Gastrocnemius medialis (tissue), 4 donors: ENCODE results near the gene CACNA1C. TPM values are rescaled to one million over a fixed set of nuclear protein-coding genes. Genes with fewer than 3 reads are reported as not detected.

Experiments used
- ATAC-seq, 2 donors: fragments of 150-250 bp; one replicate each; pipeline ENCODE4 v1.9.1; 2016
- DNase-seq, 2 donors: peaks; one replicate each; pipeline ENCODE4 v3.0.0-alpha.2; 2019
- H3K27ac ChIP-seq, 4 donors: fragments of 200-600 bp; sonication (generic); 1 replicate in 1 of 4; 2 replicates in 3 of 4; pipeline ENCODE4 v1.5.1; 2016 to 2018; ENCODE audit warnings: mild to moderate bottlenecking in 2 of 4, moderate library complexity in 1 of 4
- H3K27me3 ChIP-seq, 3 donors: fragments of 200-600 bp; sonication (generic) in 2 of 3; 1 replicate in 1 of 3; 2 replicates in 2 of 3; pipeline versions ENCODE4 v1.5.1 to v1.6.0; 2016 to 2019; ENCODE audit warnings: mild to moderate bottlenecking in 1 of 3, moderate library complexity in 1 of 3
- H3K36me3 ChIP-seq, 2 donors: fragments of 200-600 bp; sonication (generic) in 1 of 2; one replicate each; pipeline ENCODE4 v1.5.1; 2017 to 2018
- H3K4me1 ChIP-seq, 2 donors: fragments of 200-600 bp; sonication (generic) in 1 of 2; one replicate each; pipeline ENCODE4 v1.5.1; 2016 to 2017; ENCODE audit warnings: mild to moderate bottlenecking in 2 of 2
- H3K4me3 ChIP-seq, 4 donors: fragments of 200-600 bp; sonication (generic) in 3 of 4; 1 replicate in 1 of 4; 2 replicates in 3 of 4; pipeline ENCODE4 v1.5.1; 2016 to 2019; ENCODE audit warnings: mild to moderate bottlenecking in 2 of 4
- H3K9me3 ChIP-seq, 3 donors: fragments of 200-600 bp; sonication (generic) in 2 of 3; 1 replicate in 1 of 3; 2 replicates in 2 of 3; pipeline ENCODE4 v1.5.1; 2016 to 2019
- CTCF ChIP-seq, 5 experiments: fragments of 450-650 bp in 3 of 5; fragments of 200-600 bp in 2 of 5; sonication (generic) in 2 of 5; IDR thresholded peaks in 4 of 5; conservative IDR thresholded peaks in 1 of 5; 1 replicate in 4 of 5; 2 replicates in 1 of 5; pipeline ENCODE4 v1.5.1; 2016 to 2019; ENCODE audit warnings: antibody characterized with exemption in 5 of 5, mild to moderate bottlenecking in 3 of 5, moderate library complexity in 3 of 5
- POLR2A ChIP-seq, 2 donors: fragments of 450-650 bp; IDR thresholded peaks; one replicate each; pipeline ENCODE4 v1.6.1; 2017; ENCODE audit warnings: antibody characterized with exemption in 2 of 2, mild to moderate bottlenecking in 2 of 2, moderate library complexity in 2 of 2
- in situ Hi-C, 4 donors: fragments of 200-750 bp; cut with MboI; loops; one replicate each; pipeline versions ENCODE4 v1.15.0 to v1.8.0; 2017; ENCODE audit warnings: low sequenced_read_pairs in 4 of 4
- intact Hi-C: fragments of 100-400 bp; cut with DNase I; formaldehyde crosslinking; loops from one replicate; pipeline ENCODE4 v1.15.1; 2023; ENCODE audit warnings: low total_unique reads
- total RNA-seq, 4 donors: library from RNA; depleted of rRNA; stranded (reverse); fragments of >200 nt; gene quantifications; one replicate each; pipeline versions ENCODE4 v1.1.0 to v1.2.3, GENCODE V29; 2016

Gene CACNA1C
- total RNA-seq, 4 donors from 2014 or later: 0.80 to 1.8 (median 0.91) TPM

GRCh38 chr12:2301531-2302461, 249.0 kb downstream of the CACNA1C start:
- DNase-seq (no peak), ATAC-seq (no peak)
- no peaks in the 10 kb centered on the region for H3K9me3 ChIP-seq
- intact Hi-C loops: no loop called here
- TF ChIP-seq POLR2A (IDR thresholded peaks at IDR 0.05) (no peak), CTCF (IDR thresholded peaks at IDR 0.05 in 4 of 5, conservative IDR thresholded peaks at IDR 0.05 in 1 of 5) (no peak)
- no peak overlapping the region for H3K4me3 ChIP-seq
- no peaks in the 10 kb centered on the region for H3K36me3 ChIP-seq
- no peaks in the 10 kb centered on the region for H3K27me3 ChIP-seq
- H3K27ac ChIP-seq: peak overlapping the region in 1 of 4 donors; percentile 55
- in situ Hi-C loops: no loop called here
- no peaks in the 10 kb centered on the region for H3K4me1 ChIP-seq

- no peaks in the 10 kb centered on the region for H3K36me3 ChIP-seq
- ATAC-seq (no peak), DNase-seq (no peak)
- no peaks in the 10 kb centered on the region for H3K4me1 ChIP-seq
- H3K27ac ChIP-seq: no peak overlapping the region
- intact Hi-C loops: no loop called here
- no peaks in the 10 kb centered on the region for H3K27me3 ChIP-seq
- in situ Hi-C loops: no loop called here
- H3K4me3 ChIP-seq: no peak overlapping the region
- H3K9me3 ChIP-seq: no peaks in the 10 kb centered on the region
- TF ChIP-seq CTCF (IDR thresholded peaks at IDR 0.05 in 4 of 5, conservative IDR thresholded peaks at IDR 0.05 in 1 of 5) (no peak), POLR2A (IDR thresholded peaks at IDR 0.05) (no peak)
Measured at GRCh38 chr12:2302711-2303580, 250.2 kb downstream of the CACNA1C start.

- TF ChIP-seq CTCF (IDR thresholded peaks at IDR 0.05 in 4 of 5, conservative IDR thresholded peaks at IDR 0.05 in 1 of 5) (no peak), POLR2A (IDR thresholded peaks at IDR 0.05) (no peak)
- intact Hi-C loops (no loop called here), in situ Hi-C loops (no loop called here)
- no peaks in the 10 kb centered on the region for H3K27me3 ChIP-seq
- H3K9me3 ChIP-seq: peaks cover 0 to 4% (median 0%) of the 10 kb centered on the region in 3 donors
- ATAC-seq (no peak), DNase-seq (no peak)
- H3K4me1 ChIP-seq: no peaks in the 10 kb centered on the region
- no peaks in the 10 kb centered on the region for H3K36me3 ChIP-seq
- H3K27ac ChIP-seq: no peak overlapping the region
- H3K4me3 ChIP-seq: no peak overlapping the region
Measured at GRCh38 chr12:2304223-2304622, 251.4 kb downstream of the CACNA1C start.

- in situ Hi-C loops (no loop called here), intact Hi-C loops (no loop called here)
- no peak overlapping the region for H3K4me3 ChIP-seq
- H3K27ac ChIP-seq: peak overlapping the region in 3 of 4 donors; percentile 17 to 41 (median 20)
- DNase-seq (no peak), ATAC-seq (no peak)
- no peaks in the 10 kb centered on the region for H3K36me3 ChIP-seq
- no peaks in the 10 kb centered on the region for H3K4me1 ChIP-seq
- no peaks in the 10 kb centered on the region for H3K27me3 ChIP-seq
- no peak for TF ChIP-seq POLR2A (IDR thresholded peaks at IDR 0.05)
- no peak for TF ChIP-seq CTCF (IDR thresholded peaks at IDR 0.05 in 4 of 5, conservative IDR thresholded peaks at IDR 0.05 in 1 of 5)
- peaks cover 0 to 4% (median 0%) of the 10 kb centered on the region in 3 donors for H3K9me3 ChIP-seq
Measured at GRCh38 chr12:2306012-2306411, 253.2 kb downstream of the CACNA1C start.
